HG02798 (cell line): ENCODE data around the gene CLEC11A.
"Not testable (repeated sequence)": the region's sequence is repeated elsewhere in the genome, so short reads cannot be mapped to it uniquely, and the experiment has no call there.

Source experiments
- ATAC-seq: cut with Tn5 transposase; IDR thresholded peaks from one replicate; pipeline ENCODE4 v1.9.1; 2021; ENCODE audit warnings: mild to moderate bottlenecking; ENCODE audit not compliant: unreplicated experiment, poor library complexity

CLEC11A gene

DNA sequence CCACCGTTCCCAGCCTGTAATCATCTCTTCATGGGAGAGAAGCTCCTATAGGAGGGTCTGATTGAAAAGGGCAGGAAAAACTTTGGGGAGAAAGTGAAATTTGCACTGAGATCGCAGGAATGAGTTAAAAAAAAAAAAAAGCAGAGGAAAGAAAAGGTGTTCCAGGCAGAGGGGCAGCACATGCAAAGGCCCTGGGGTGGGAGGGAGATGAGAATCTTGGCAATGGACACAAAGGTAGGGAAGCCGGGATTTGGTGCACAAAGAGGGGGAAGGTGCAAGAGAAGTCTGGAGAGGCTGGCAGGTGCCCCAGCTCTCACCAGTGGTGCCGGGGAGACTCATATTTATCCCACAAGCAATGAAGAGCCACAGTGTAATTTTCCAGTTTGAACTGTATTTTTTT, 30.7 kb downstream of the CLEC11A start:
- no peak for ATAC-seq

- not testable (repeated sequence) for ATAC-seq
These were observed 33.1 kb downstream of the CLEC11A start for GRCh38 chr19:50756244-50756643.

DNA sequence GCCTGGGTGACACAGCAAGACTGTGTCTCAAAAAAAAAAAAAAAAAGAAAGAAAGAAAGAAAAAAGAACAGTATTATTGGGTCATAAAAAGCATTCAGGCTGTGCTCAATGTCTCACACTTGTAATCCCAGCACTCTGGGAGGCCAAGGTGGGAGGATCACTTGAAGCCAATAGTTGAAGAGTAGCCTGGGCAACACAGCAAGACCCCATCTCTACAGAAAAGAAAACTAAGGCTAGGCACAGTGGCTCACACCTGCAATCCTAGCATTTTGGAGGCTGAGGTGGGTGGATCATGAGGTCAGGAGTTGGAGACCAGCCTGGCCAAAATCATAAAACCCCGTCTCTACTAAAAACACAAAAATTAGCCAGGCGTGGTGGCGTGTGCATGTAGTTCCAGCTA, 34.5 kb downstream of the CLEC11A start:
- not testable (repeated sequence) for ATAC-seq

DNA sequence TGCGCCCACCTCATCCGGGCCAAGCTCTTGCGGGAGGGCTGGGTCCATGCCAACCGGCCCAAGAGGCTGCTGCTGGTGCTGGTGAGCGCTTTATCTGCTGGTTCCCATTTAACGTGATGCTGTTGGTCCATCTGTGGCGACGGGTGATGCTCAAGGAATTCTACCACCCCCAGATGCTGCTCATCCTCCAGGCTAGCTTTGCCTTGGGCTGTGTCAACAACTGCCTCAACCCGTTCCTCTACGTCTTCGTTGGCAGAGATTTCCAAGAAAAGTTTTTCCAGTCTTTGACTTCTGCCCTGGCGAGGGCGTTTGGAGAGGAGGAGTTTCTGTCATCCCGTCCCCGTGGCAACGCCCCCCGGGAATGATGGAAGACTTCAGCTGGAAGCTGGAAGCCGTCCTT, 35.9 kb downstream of the CLEC11A start:
- not testable (repeated sequence) for ATAC-seq

DNA sequence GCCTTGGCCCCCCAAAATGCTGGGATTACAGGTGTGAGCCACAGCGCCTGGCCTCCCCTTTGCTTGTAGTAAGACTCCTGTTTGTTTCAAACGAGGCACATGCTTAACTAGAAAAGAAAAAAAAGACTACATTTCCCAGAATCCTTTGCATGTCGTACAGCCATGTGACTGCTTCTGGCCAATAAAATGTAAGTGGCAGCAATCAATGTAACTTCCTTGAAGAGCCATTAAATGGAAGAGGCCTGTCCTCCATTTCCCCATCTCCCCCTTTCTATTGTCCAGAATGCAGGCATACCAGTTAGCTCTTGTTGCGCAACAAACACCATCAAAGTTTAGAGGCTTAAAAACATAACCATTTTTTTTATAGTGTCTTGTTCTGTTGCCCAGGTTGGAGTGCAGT, 36.7 kb downstream of the CLEC11A start:
- ATAC-seq = no peak

- not testable (repeated sequence) for ATAC-seq
These were observed 38.3 kb downstream of the CLEC11A start for GRCh38 chr19:50761501-50761900.

GRCh38 chr19:50763521-50763920, 40.4 kb downstream of the CLEC11A start:
- ATAC-seq = not testable (repeated sequence)

DNA sequence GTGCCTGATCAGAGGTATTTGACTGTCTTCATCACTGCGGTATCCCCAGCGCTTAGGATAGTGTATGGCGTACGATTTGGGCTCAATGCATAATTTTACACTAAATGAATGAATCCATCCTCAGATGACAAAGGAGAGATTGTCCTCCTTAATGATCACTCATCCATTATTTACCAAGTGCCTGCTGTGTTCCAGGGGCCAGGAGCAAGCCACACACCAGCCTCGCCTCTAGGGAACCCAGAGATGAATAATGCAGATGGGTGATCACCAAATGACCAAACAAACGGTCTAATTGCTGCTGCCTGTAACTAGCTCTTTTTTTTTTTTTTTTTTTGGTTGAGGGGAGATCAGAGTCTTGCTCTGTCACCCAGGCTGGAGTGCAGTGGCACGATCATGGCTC, 41.2 kb downstream of the CLEC11A start:
- ATAC-seq = no peak

- ATAC-seq = not testable (repeated sequence)
These were observed 43.6 kb downstream of the CLEC11A start for GRCh38 chr19:50766746-50767145.

DNA sequence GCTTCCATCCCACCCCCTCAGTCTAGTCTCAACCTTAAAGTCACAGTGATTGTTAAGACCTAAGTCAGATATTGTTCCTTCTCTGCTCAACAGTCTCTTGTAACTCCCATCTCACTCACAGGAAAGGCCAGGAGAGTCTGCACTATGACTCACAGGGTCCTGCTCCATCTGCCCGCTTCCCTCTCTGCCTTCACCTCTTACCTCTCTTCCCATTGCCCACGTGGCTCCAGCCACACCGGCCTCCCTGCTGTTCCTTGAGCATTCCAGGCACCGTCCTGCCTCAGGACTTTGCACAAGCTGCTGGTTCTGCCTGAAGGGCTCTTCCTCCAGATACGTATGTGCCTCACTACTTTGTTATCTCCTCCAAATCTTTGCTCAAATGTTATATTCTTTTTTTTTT, 44.1 kb downstream of the CLEC11A start:
- ATAC-seq = not testable (repeated sequence)

- ATAC-seq = no peak
These were observed 45.1 kb downstream of the CLEC11A start for GRCh38 chr19:50768277-50768676.

DNA sequence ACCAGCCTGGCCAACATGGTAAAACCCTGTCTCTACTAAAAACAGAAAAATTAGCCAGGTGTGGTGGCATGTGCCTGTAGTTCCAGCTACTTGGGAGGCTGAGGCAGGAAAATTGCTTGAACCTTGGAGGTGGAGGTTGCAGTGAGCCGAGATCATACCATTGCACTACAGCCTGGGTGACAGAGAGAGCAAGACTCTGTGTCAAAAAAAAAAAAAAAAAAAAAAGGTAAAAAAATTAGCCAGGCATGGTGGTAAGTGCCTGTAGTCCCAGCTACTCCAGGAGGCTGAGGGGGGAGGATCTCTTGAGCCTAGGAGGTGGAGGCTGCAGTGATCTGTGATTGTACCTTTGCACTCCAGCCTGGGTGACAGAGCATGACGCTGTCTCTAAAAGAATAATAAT, 47.0 kb downstream of the CLEC11A start, which contains the start of gene GPR32:
GPR32 (plus strand) TSS at position 301 of the 400 bp plus-strand sequence. CDS start 137 bp downstream, outside the sequence.
- not testable (repeated sequence) for ATAC-seq

- no peak for ATAC-seq
These were observed 47.7 kb downstream of the CLEC11A start for GRCh38 chr19:50770888-50771287.

- ATAC-seq = no peak
These were observed 49.3 kb downstream of the CLEC11A start for GRCh38 chr19:50772476-50772875.

GRCh38 chr19:50772912-50773311, 49.7 kb downstream of the CLEC11A start:
- not testable (repeated sequence) for ATAC-seq

GRCh38 chr19:50773454-50773853, 50.3 kb downstream of the CLEC11A start:
- ATAC-seq = not testable (repeated sequence)
